ENCODE results near the gene GPRIN3. TPM values are rescaled to one million over a fixed set of nuclear protein-coding genes. Genes with fewer than 3 reads are reported as not detected.
A peak's percentile ranks its signal among the peaks of the same experiment; 100 is the strongest.

The GPRIN3 gene
- total and polyA plus RNA-seq, 2 of the 13 experiments (the other 11 are each of a cell fraction or from before 2014, with no cell fraction given) = not detected

DNA sequence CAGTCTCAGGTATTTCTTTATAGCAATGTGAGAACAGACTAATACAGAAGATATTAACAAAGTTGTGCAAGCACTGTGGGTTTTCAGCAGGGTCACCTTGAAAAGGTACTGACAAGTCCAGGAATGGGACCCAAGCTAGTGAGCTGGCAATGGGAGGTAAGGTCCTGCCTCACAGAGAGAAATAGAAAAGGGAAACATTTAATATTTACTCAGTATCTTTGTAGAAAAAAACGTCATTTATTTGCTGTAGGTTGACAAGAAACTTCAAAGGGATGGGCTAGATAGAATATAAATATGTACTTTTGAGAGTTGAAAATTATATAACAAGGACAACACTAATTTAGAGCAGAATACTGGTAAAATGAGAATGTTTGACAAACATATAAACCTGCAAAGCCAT is 89.0 kb downstream of the GPRIN3 start (continued):
- TF ChIP-seq, protein P1, sequence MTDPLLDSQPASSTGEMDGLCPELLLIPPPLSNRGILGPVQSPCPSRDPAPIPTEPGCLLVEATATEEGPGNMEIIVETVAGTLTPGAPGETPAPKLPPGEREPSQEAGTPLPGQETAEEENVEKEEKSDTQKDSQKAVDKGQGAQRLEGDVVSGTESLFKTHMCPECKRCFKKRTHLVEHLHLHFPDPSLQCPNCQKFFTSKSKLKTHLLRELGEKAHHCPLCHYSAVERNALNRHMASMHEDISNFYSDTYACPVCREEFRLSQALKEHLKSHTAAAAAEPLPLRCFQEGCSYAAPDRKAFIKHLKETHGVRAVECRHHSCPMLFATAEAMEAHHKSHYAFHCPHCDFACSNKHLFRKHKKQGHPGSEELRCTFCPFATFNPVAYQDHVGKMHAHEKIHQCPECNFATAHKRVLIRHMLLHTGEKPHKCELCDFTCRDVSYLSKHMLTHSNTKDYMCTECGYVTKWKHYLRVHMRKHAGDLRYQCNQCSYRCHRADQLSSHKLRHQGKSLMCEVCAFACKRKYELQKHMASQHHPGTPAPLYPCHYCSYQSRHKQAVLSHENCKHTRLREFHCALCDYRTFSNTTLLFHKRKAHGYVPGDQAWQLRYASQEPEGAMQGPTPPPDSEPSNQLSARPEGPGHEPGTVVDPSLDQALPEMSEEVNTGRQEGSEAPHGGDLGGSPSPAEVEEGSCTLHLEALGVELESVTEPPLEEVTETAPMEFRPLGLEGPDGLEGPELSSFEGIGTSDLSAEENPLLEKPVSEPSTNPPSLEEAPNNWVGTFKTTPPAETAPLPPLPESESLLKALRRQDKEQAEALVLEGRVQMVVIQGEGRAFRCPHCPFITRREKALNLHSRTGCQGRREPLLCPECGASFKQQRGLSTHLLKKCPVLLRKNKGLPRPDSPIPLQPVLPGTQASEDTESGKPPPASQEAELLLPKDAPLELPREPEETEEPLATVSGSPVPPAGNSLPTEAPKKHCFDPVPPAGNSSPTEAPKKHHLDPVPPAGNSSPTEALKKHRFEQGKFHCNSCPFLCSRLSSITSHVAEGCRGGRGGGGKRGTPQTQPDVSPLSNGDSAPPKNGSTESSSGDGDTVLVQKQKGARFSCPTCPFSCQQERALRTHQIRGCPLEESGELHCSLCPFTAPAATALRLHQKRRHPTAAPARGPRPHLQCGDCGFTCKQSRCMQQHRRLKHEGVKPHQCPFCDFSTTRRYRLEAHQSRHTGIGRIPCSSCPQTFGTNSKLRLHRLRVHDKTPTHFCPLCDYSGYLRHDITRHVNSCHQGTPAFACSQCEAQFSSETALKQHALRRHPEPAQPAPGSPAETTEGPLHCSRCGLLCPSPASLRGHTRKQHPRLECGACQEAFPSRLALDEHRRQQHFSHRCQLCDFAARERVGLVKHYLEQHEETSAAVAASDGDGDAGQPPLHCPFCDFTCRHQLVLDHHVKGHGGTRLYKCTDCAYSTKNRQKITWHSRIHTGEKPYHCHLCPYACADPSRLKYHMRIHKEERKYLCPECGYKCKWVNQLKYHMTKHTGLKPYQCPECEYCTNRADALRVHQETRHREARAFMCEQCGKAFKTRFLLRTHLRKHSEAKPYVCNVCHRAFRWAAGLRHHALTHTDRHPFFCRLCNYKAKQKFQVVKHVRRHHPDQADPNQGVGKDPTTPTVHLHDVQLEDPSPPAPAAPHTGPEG (CRISPR knock-in tag; IDR thresholded peaks at IDR 0.05) = no peak
- TF ChIP-seq, protein P2, sequence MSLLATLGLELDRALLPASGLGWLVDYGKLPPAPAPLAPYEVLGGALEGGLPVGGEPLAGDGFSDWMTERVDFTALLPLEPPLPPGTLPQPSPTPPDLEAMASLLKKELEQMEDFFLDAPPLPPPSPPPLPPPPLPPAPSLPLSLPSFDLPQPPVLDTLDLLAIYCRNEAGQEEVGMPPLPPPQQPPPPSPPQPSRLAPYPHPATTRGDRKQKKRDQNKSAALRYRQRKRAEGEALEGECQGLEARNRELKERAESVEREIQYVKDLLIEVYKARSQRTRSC (CRISPR knock-in tag; IDR thresholded peaks at IDR 0.05; ENCODE audit: low read depth) = no peak
- TF ChIP-seq HOXA5 (CRISPR knock-in tag; IDR thresholded peaks at IDR 0.05) (no peak), RORA (CRISPR knock-in tag; IDR thresholded peaks at IDR 0.05) (no peak), NR3C1 (CRISPR knock-in tag; IDR thresholded peaks at IDR 0.05) (no peak), ZNF776 (CRISPR knock-in tag; IDR thresholded peaks at IDR 0.05) (no peak), KDM2A (CRISPR knock-in tag; IDR thresholded peaks at IDR 0.05; ENCODE audit: borderline replicate concordance, low read depth) (no peak), ZNF333 (CRISPR knock-in tag; IDR thresholded peaks at IDR 0.05; ENCODE audit: borderline replicate concordance) (no peak), TCF12 (IDR thresholded peaks at IDR 0.05) (no peak), TCF12 (CRISPR knock-in tag; IDR thresholded peaks at IDR 0.05) (no peak), ZNF891 (CRISPR knock-in tag; IDR thresholded peaks at IDR 0.05) (no peak), SP1 (IDR thresholded peaks at IDR 0.05) (no peak), SP1 (CRISPR knock-in tag; IDR thresholded peaks at IDR 0.05) (no peak), RARA (CRISPR knock-in tag; IDR thresholded peaks at IDR 0.05) (peak; percentile 44; the same call in 1 of the 2 replicates), GZF1 (CRISPR knock-in tag; IDR thresholded peaks at IDR 0.05) (no peak), EP300 (IDR thresholded peaks at IDR 0.05; ENCODE audit: low read depth in 2 of 2, low read length in 2 of 2) (peak in 1 of 2 experiments; percentile 26; a peak in 1 of 4 replicates), EP300 (CRISPR knock-in tag; IDR thresholded peaks at IDR 0.05; ENCODE audit: borderline replicate concordance) (no peak)
- TF ChIP-seq, protein P3, sequence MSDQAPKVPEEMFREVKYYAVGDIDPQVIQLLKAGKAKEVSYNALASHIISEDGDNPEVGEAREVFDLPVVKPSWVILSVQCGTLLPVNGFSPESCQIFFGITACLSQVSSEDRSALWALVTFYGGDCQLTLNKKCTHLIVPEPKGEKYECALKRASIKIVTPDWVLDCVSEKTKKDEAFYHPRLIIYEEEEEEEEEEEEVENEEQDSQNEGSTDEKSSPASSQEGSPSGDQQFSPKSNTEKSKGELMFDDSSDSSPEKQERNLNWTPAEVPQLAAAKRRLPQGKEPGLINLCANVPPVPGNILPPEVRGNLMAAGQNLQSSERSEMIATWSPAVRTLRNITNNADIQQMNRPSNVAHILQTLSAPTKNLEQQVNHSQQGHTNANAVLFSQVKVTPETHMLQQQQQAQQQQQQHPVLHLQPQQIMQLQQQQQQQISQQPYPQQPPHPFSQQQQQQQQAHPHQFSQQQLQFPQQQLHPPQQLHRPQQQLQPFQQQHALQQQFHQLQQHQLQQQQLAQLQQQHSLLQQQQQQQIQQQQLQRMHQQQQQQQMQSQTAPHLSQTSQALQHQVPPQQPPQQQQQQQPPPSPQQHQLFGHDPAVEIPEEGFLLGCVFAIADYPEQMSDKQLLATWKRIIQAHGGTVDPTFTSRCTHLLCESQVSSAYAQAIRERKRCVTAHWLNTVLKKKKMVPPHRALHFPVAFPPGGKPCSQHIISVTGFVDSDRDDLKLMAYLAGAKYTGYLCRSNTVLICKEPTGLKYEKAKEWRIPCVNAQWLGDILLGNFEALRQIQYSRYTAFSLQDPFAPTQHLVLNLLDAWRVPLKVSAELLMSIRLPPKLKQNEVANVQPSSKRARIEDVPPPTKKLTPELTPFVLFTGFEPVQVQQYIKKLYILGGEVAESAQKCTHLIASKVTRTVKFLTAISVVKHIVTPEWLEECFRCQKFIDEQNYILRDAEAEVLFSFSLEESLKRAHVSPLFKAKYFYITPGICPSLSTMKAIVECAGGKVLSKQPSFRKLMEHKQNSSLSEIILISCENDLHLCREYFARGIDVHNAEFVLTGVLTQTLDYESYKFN (CRISPR knock-in tag; conservative IDR thresholded peaks at IDR 0.05) = peak; percentile 31; the same call in 1 of the 2 replicates
- TF ChIP-seq, protein P4, sequence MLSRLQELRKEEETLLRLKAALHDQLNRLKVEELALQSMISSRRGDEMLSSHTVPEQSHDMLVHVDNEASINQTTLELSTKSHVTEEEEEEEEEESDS (CRISPR knock-in tag; IDR thresholded peaks at IDR 0.05; ENCODE audit: borderline replicate concordance) = no peak
- TF ChIP-seq, protein P5, sequence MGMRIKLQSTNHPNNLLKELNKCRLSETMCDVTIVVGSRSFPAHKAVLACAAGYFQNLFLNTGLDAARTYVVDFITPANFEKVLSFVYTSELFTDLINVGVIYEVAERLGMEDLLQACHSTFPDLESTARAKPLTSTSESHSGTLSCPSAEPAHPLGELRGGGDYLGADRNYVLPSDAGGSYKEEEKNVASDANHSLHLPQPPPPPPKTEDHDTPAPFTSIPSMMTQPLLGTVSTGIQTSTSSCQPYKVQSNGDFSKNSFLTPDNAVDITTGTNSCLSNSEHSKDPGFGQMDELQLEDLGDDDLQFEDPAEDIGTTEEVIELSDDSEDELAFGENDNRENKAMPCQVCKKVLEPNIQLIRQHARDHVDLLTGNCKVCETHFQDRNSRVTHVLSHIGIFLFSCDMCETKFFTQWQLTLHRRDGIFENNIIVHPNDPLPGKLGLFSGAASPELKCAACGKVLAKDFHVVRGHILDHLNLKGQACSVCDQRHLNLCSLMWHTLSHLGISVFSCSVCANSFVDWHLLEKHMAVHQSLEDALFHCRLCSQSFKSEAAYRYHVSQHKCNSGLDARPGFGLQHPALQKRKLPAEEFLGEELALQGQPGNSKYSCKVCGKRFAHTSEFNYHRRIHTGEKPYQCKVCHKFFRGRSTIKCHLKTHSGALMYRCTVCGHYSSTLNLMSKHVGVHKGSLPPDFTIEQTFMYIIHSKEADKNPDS (CRISPR knock-in tag; IDR thresholded peaks at IDR 0.05) = no peak

All from HepG2 (cell line).